Fibroblast of peridontal ligament (primary cell): ENCODE measurements around the gene DNMT3B.
A peak's percentile ranks its signal among the peaks of the same experiment; 100 is the strongest.

Experiments used
- DNase-seq: peaks from one replicate; pipeline ENCODE4 v3.0.0-alpha.2; 2010; ENCODE audit errors: extremely low read depth

The DNMT3B gene

DNA sequence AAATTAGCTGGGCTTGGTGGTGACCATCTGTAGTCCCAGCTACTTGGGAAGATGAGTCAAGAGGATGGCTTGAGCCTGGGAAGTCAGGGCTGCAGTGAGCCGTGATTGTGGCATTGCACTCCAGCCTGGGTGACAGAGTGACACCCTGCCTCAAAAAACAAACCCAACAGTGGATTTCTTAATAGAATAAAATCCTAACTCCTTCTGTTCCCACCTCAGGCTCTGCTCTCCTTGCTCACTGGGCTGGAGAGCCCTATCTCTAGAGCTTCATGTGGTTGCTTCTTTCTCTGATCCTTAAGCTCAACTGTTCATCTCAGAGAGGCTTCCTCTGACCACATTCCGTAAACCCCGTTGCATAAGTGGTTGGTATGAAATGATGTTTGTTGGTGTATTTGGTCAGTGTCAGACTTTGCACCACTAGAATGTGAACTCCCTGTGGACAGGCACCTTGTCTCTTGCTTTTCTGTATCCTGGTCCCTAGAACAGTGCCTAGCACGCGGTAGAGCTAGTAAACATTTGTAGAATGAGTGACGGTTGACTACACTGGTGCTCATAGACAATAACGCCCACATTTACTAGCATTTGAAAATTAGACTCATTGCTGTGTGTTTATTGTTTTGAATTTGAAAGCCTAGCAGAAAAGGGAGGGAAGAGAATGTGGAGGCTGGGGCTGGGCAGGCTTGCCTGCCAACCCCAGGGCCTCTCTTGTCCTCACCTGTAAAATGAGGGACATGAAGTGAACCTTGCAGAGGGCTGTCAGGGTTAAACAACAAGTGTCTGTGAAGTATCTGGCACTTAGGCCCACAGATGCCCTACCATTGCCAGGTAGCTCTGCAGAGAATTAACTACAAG lies 61.8 kb downstream of the DNMT3B start:
- DNase-seq = peak; percentile 46

DNA sequence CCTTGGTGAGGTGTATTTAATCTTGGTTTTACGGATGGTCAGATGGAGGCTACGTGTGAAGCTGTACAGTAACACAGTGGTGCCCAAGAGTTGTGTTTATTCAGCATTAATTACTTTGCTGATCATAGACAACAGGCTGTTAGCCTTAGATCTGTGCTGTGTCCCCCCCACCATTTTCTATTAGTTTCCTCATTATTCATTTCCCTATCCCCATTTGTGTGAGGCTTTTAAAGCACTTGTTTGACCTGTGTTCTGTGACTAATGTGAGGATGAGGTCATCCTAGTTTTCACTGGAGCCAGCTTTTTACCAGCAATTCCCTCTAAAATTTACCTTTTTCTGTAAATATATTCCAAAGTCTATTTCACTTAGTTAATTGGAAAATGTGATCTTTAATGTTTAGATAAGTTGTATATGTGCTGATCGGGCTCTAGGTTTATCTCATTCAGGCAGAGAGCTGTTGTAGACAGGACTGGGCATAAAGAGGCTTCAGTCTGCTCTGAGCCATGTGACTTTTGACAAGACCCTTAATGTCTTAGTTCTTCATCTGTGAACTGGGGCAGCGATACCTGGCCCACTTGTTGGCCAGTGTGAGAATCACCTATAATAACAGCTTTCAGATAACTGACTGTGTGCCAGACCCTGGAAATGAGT lies 66.0 kb downstream of the DNMT3B start:
- DNase-seq = peak; percentile 12

DNA sequence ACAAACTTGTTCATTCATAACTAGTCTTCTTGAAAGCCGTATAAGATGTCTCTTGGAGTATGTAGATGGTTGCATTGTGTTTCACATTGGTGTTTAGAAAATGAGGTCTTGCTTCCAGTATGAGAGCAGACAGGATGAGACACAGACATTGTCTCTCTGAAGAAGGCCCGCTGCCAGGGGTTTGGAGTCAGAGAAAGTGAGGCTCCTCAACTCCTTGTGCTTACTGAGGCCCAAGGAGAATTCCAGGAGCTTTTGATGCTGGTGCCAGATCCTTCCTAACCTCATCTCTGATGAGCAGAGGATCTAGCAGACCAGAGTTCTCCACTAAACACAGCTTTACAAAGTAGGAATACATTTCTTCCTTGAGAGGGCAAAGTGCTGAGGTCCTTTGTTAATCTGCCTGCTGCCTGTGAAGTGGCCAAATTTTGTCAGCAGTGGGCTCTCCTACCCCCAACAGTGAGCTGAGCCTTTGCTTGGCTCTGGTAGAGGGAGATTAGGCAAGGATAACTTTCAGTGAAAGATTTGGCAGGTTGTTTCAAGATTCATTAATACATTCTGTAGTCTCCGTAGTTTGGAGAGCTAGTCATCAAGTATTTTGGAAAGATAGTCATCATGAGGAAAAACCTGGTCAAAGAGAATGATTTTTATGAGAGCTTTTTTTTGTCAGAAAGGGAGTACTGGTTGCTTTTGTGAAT lies 67.3 kb downstream of the DNMT3B start:
- peak; percentile 46 for DNase-seq

DNA sequence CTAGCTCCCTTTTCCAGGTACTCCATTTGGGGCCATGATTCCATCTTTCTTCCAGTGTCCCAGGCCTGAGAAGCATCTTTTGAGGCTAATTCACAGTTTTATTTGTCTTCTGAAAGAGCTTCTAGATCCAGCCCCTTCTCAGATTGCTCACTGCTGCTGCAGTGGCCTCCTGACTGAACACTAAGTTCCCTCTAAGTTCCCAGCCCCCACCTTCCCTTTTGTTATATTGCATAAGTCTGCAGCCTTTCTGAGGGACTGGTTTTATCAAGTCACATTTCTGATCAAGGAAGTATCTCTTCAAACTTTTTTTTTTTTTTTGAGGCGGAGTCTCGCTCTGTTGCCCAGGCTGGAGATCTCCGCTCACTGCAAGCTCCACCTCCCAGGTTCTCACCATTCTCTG lies 68.3 kb downstream of the DNMT3B start:
- DNase-seq = peak; percentile 53

DNA sequence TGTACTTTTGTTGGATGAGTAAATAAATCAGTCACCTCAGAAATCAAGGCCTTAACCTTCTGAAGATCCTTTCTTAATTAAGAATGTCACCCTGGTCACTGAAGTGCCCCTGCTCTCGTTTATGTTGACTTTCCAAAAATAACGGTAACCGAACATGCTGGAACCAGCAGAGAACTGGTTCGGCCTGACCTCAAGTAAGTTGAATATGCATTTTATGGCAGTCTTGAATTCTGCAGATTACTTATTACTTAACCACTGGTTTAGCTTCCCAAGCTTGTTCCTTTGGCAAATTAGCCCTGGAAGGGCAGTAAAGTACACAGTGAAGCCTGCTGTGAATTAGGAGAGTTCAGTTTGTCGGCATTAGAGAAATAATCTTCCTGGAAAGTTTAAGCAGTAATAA lies 69.8 kb downstream of the DNMT3B start:
- DNase-seq = peak; percentile 36

DNA sequence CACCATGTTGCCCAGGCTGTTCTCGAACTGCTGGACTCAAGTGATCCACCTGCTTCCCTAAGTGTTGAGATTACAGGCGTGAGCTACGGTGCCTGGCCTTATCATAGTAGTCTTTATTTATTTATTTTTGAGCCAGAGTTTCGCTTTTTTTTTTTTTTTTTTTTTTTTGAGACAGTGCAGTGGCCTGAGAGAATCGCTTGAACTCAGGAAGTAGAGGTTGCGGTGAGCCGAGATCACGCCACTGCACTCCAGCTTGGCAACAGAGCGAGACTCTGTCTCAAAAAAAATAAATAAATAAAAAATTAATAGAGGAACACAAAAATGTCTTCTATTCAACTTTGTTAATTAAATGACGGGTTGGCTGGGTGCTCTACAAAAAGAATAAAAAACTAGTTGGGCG lies 70.5 kb downstream of the DNMT3B start:
- DNase-seq = no peak

DNA sequence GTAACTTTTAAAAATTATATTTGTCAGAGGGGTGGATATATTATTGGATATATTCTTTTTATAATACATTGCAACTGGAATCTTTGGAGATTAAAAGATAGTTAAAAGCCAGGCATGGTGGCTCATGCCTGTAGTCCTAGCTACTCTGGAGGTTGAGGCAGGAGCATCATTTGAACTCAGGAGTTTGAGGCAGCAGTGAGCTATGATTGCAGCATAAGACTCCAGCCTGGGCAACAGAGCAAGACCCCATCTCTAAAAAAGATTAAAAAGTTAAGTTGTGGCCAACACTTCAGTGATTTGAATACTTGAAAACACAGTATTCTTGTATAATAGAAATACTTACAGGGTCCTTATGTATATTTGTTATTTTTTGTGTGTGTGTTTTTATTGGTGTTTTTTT lies 72.8 kb downstream of the DNMT3B start:
- no peak for DNase-seq

DNA sequence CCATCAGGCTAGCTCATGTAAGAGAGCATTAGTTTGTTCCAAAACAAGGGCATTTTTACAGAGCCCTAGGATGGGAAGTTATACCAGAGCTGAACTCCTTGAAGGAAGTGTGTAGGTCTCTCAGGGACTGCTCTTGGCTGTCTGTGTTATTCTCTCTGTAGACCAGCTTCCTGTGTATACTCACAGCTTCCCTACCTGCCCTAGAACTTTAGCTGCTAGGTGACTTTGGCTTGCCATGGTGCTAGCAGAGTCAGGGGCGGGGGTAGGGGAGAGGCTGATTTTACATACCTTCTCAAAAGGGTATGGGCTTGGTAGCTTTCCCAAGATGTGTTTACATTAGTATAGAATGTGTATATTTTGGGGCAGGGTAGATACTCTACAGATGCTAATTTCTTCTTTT lies 75.0 kb downstream of the DNMT3B start:
- DNase-seq = no peak

DNA sequence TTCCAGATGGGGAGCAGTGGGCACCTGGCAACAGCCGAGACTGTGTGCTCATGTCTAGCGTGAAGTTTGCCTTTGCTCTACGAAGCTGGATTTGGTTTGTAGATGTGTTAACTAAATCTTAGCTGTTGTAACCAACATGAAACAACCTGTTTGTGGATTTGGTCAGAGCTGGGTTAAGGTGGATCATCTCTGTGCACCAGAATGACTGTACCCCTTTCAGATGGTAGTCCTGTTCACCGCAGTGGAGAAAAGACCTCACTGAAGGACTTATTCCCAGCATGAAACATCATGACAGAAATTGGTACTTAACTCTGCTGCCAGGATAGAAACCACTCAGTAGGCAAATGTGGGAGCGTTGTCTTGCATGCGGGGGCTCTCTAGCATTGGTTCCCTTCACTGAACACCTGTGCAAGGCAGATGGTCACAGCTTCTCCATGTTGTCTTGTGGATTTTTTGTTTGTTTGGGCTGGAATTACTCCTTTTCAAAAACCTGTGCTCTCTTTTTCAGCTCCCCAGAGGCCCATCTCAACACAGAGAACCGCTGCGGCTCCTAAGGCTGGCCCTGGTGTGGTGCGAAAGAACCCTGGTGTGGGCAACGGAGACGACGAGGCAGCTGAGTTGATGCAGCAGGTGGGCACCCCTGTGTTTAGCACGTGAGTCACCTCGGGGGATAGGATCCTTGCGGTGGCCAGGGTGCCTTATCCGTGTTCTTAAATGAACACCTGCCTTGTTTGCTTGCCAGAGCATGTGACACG lies 77.2 kb downstream of the DNMT3B start:
- DNase-seq = no peak

DNA sequence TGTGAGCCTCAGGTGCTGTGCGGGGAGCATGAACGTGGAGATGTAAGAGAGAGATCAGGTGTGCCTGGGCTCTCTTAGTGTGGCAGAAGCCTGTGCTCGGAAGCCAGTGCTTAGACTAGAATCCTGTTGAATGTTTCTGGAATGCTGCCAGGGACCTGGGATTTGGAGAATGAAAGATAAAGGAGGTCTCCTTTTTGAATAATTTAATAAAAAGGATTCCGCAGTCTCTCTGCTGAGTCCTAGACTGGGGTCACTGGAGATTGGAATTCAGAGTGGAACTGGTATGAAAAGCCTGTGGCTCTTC lies 77.7 kb downstream of the DNMT3B start:
- no peak for DNase-seq

DNA sequence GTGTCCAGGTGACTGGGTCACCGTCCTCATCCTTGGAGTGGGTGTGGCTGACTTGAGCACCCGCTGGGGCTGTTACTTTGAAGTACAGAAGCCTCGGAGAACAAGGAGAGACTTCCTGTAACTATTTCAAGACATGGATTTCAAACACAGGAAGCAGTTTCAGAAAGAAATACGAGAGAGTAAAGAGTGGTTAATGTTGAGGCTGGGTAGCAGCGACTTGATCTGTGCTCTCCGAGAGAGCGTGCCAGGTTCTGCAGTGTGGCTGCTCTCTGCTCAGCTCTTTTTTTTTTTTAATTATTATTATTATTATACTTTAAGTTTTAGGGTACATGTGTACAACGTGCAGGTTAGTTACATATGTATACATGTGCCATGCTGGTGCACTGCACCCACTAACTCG lies 79.0 kb downstream of the DNMT3B start:
- no peak for DNase-seq

DNA sequence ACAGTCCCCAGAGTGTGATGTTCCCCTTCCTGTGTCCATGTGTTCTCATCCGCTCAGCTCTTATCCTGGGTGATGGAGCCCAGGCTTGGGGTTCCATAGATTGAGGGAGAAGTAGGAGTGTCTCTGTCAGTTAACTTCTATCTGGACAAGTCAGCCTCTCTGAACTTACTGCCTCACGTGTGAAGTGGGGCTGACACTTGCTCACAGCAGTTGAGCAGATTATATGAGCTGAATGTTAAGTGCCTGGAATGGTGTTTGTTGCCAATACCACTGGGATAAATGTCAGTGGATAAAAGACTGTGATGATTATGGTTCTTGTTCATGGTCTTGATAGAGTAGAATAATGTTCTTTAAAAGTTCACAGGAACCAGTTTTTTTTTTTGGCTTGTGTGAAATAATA lies 79.4 kb downstream of the DNMT3B start:
- DNase-seq = no peak

DNA sequence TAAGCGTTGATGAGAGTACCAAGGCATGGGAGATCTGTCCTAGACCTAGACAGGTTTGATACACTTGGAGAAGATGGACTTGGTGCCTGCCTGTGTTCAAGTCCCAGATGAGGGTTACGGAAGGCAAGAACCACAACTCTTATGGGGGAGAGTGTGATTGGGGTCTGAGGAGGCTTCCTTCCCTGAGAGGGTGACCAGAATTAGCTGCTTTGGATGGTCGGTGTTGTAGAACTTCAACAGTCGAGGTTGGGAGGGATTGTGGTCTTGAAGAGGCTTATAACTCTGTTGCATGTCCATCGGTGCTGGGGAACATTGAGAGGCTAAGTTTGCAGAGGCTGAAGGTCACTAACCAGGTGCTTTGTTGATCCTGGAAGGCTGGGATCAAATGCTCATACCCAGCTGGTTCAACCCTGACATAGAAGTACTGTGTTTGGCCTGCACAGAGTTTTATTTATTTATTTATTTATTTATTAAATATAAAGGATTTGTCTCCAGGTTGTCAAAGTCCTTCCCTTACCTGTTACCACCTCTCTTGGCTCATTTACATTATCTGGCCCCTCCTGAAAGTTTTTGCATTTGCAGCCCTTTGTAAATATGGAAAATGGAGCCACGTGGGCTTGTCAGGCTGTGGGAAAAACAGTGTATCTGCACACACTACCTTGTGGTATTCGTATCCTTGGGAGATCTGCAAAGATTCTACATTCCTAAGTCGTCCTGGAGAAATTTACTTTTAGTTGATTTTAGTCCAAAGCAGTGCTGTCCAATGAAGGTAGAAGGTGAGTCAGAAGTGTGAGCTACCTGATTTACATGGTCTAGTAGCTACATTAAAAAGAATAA lies 80.7 kb downstream of the DNMT3B start:
- no peak for DNase-seq

DNA sequence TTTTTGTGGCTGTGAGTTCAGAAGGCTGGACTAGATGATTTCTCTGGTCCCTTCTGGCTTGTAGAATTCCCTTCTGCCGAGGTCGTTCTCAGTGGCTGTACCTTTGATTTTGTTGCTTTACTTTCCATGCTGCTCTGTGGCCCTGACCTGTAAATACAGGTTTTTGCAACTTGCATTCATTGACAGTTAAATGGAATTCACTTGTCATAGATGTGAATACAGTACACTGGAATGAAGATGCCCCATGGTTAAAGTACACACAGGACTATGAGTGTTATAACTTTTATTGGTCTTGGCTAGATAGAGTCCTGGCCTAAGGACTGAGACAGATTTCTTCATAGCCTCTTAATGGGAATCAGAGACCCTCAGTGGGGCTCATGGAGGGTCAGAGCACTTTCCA lies 83.6 kb downstream of the DNMT3B start:
- DNase-seq = no peak

DNA sequence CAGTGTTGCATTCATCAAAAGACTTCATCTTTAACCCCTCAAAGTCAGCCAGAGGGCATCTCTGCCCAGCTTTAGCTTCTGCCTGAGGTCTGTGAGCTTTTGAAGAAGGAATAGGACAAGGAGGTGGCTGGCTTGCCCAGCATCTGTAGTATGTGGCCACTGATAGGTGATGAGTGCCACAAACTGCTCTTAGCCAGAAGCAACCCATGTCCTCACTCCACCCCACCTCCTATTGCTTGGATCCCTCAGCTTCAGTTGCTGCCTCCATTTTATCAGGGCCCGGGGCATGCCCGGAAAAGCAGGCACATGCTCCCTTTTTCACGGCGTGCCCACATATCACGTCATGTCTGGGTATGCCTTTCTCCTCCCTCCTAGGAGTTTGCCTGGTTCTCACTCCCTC lies 84.7 kb downstream of the DNMT3B start:
- no peak for DNase-seq

DNA sequence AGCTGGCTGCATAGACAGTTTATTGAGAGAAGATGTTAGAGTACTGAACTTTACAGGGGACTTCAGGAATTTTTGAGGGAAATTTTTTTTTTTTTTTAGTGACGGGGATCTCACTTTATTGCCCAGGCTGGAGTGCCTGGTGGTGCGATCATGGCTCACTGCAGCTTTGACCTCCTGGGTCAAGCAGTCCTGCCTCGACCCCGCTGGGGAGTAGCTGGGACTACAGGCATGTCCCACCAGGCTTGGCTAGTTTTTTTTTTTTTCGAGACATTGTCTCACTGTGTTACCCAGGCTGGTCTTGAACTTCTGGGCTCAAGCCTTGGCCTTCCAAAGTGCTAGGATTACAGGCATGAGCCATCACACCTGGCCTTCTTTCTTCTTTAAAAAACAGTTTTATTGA lies 85.8 kb downstream of the DNMT3B start:
- no peak for DNase-seq

DNA sequence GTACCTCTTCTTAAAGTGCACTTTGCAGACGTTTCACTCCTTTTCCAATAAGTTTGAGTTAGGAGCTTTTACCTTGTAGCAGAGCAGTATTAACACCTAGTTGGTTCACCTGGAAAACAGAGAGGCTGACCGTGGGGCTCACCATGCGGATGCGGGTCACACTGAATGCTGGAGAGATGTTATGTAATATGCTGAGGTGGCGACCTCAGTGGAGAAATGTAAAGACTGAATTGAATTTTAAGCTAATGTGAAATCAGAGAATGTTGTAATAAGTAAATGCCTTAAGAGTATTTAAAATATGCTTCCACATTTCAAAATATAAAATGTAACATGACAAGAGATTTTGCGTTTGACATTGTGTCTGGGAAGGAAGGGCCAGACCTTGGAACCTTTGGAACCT lies 86.7 kb downstream of the DNMT3B start:
- no peak for DNase-seq

DNA sequence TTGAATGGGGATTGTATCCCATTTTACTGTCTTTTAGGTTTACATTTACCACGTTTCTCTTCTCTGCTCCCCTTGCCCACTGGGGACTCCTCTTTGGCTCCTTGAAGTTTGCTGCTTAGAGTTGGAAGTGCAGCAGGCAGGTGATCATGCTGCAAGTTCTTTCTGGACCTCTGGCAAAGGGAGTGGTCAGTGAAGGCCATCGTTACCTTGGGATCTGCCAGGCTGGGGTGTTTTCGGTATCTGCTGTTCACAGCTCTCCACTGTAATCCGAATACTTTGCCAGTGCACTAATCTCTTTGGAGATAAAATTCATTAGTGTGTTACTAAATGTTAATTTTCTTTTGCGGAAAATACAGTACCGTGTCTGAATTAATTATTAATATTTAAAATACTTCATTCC lies 87.4 kb downstream of the DNMT3B start:
- no peak for DNase-seq

DNA sequence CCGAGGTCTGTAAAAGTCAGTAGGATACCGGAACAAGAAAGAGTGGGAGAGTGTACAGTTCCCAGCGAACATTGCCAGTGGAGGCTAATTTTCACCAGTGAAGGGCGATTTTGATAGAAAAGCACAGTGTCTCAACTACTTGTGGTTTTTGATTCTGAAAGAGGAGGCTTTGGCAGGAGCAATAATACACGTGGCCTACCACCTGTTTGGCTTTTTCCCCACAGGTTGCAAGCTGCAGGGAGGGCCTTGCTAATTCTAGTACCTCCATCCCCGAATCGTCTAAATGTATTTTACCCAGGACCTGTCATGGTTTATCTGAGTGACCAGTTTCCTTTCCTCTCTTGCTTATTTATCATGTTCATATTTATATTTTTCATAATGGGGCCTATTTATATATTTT lies 93.2 kb downstream of the DNMT3B start:
- no peak for DNase-seq

DNA sequence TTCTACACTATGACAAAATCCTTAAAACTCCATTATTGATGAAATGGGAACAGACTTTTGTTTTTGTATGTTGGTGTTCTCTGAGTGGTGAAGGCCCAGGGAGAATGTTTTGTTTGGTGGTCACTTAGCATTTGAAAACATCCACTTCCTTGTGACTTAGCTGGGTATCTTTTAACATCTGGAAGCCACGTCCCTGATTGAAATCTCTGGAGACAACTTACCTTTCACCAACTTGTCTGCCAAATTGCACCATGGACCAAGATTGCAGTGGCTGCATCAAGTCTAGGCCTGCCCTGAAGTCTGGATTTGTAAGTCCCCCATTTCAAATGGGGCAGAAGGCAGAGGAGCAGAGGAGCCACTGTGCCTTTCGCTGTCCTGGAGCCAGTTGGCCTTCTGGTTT lies 96.0 kb downstream of the DNMT3B start:
- peak; percentile 4 for DNase-seq
